Measurements from ENCODE around the gene DMPK.

DNA sequence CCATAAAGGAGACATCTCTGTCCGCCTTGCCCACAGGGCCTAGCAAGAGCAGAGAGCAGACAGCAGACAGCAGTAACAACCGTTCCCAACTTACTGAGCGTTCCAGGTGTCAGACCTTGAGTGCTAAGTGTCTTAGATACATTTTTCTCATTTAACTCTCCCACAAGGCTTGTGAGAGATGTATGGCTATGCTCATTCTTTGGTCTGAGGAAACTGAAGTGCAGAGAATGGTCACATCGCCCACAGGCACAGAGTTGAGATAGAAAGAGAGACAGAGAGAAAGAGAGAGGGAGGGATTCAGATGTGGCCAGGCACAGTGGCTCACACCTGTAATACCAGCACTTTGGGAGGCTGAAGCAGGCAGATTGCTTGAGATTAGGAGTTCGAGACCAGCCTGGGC lies 34.8 kb downstream of the DMPK start:
- TF ChIP-seq POLR2AphosphoS5 (IDR thresholded peaks at IDR 0.05; ENCODE audit: low read depth, low read length) (no peak), POLR2A (IDR thresholded peaks at IDR 0.05; ENCODE audit: low read depth, low read length) (no peak), TAF1 (IDR thresholded peaks at IDR 0.05; ENCODE audit: low read depth, low read length) (no peak)
